Measurements from ENCODE around the gene PRRT4. TPM values are rescaled to one million over a fixed set of nuclear protein-coding genes. Genes with fewer than 3 reads are reported as not detected.

PRRT4 gene
- total RNA-seq, 1 experiment from 2014 or later = 0.26 TPM

- ChIA-PET POLR2A (ENCODE audit: unreplicated experiment) (no interaction called here), CTCF (no interaction called here)
- H3K4me1 ChIP-seq (replicated peaks; ENCODE audit: insufficient read depth) = no peaks in the 10 kb centered on the region
- peaks cover 16% of the 10 kb centered on the region; the same call in 1 of the 2 replicates for H3K79me2 ChIP-seq (ENCODE audit: low read depth)
- H3K9me2 ChIP-seq (ENCODE audit: insufficient read depth) = no peaks in the 10 kb centered on the region
- BruUV-seq (replicated peaks) = no TSS peak
- H2AFZ ChIP-seq = no peak overlapping the region
- peaks cover 31% of the 10 kb centered on the region; the same call in 1 of the 2 replicates for H3K36me3 ChIP-seq (ENCODE audit: low read depth)
- intact Hi-C loops (cut with micrococcal nuclease; ENCODE audit: unreplicated experiment) = no loop called here
- no peak overlapping the region for H3K4me3 ChIP-seq
- no peaks in the 10 kb centered on the region for H3K27me3 ChIP-seq (ENCODE audit: insufficient read depth, low read depth)
- peaks cover 5% of the 10 kb centered on the region; the same call in 1 of the 2 replicates for H4K20me1 ChIP-seq (ENCODE audit: insufficient read depth)
- H3K27ac ChIP-seq = no peak overlapping the region
- H3K4me2 ChIP-seq = no peak overlapping the region
- H3F3A ChIP-seq (ENCODE audit: insufficient read depth, low read depth) = no peaks in the 10 kb centered on the region
- TF ChIP-seq CTCF (conservative IDR thresholded peaks at IDR 0.05) (no peak), EZH2 (IDR thresholded peaks at IDR 0.05; ENCODE audit: low read depth) (no peak)
- no peaks in the 10 kb centered on the region for H3K9me3 ChIP-seq (ENCODE audit: insufficient read depth, low read depth)
- no peak for DNase-seq
Observed at GRCh38 chr7:128335730-128336129, 25.8 kb downstream of the PRRT4 start.

GRCh38 chr7:128324368-128324680 is 37.2 kb downstream of the PRRT4 start:
- ChIA-PET POLR2A (ENCODE audit: unreplicated experiment) (interaction anchor here (0.6 kb wide), 1 partner anchor 67 kb away, joined by 3 read pairs; no protein-coding TSS in a partner anchor), CTCF (interaction anchor here (0.6 kb wide), 1 partner anchor 65 kb away, joined by 3 read pairs; no protein-coding TSS in a partner anchor)
- no peak overlapping the region for H3K27ac ChIP-seq
- no peaks in the 10 kb centered on the region for H3K27me3 ChIP-seq (ENCODE audit: insufficient read depth, low read depth)
- H3K36me3 ChIP-seq (ENCODE audit: low read depth) = peaks cover 19% of the 10 kb centered on the region
- H2AFZ ChIP-seq = no peak overlapping the region
- no peaks in the 10 kb centered on the region for H4K20me1 ChIP-seq (ENCODE audit: insufficient read depth)
- no peaks in the 10 kb centered on the region for H3K9me2 ChIP-seq (ENCODE audit: insufficient read depth)
- no peaks in the 10 kb centered on the region for H3K79me2 ChIP-seq (ENCODE audit: low read depth)
- H3K4me1 ChIP-seq (replicated peaks; ENCODE audit: insufficient read depth) = no peaks in the 10 kb centered on the region
- H3K4me2 ChIP-seq = no peak overlapping the region
- no peaks in the 10 kb centered on the region for H3K9me3 ChIP-seq (ENCODE audit: insufficient read depth, low read depth)
- BruUV-seq (replicated peaks) = no TSS peak
- intact Hi-C loops (cut with micrococcal nuclease; ENCODE audit: unreplicated experiment) = loop anchor here (5.0 kb wide), 1 partner anchor 187 kb away; no protein-coding TSS in a partner anchor
- TF ChIP-seq CTCF (conservative IDR thresholded peaks at IDR 0.05) (no peak), EZH2 (IDR thresholded peaks at IDR 0.05; ENCODE audit: low read depth) (no peak)
- DNase-seq = no peak
- no peak overlapping the region for H3K4me3 ChIP-seq
- H3F3A ChIP-seq (ENCODE audit: insufficient read depth, low read depth) = no peaks in the 10 kb centered on the region; the same call in 1 of the 2 replicates

GRCh38 chr7:128323459-128324367 is 37.8 kb downstream of the PRRT4 start:
- Histone ChIP-seq H3K27ac (no peak overlapping the region), H3K4me2 (no peak overlapping the region), H2AFZ (no peak overlapping the region), H3K36me3 (ENCODE audit: low read depth) (peaks cover 19% of the 10 kb centered on the region), H3K27me3 (ENCODE audit: insufficient read depth, low read depth) (no peaks in the 10 kb centered on the region), H3K9me2 (ENCODE audit: insufficient read depth) (no peaks in the 10 kb centered on the region), H3K9me3 (ENCODE audit: insufficient read depth, low read depth) (no peaks in the 10 kb centered on the region), H3F3A (ENCODE audit: insufficient read depth, low read depth) (no peaks in the 10 kb centered on the region; the same call in 1 of the 2 replicates), H4K20me1 (ENCODE audit: insufficient read depth) (no peaks in the 10 kb centered on the region), H3K4me3 (no peak overlapping the region), H3K4me1 (replicated peaks; ENCODE audit: insufficient read depth) (no peaks in the 10 kb centered on the region), H3K79me2 (ENCODE audit: low read depth) (no peaks in the 10 kb centered on the region)
- no TSS peak for BruUV-seq (replicated peaks)
- CTCF ChIA-PET = interaction anchor here (0.7 kb wide), 1 partner anchor 7 kb away, joined by 3 read pairs; no protein-coding TSS in a partner anchor
- intact Hi-C loops (cut with micrococcal nuclease; ENCODE audit: unreplicated experiment) = loop anchor here (5.0 kb wide), 1 partner anchor 186 kb away; no protein-coding TSS in a partner anchor
- no peak for DNase-seq
- no peak for TF ChIP-seq CTCF (conservative IDR thresholded peaks at IDR 0.05)
- no peak for TF ChIP-seq EZH2 (IDR thresholded peaks at IDR 0.05; ENCODE audit: low read depth)
- POLR2A ChIA-PET (ENCODE audit: unreplicated experiment) = interaction anchor here (0.6 kb wide), 1 partner anchor 67 kb away, joined by 3 read pairs; no protein-coding TSS in a partner anchor

All from PC-9 (cell line).